SK-N-SH treated with all-trans-retinoic acid at 6 μM for 48 hours (cell line): Measurements from ENCODE around the gene GLP1R.

Experiments used
- ATAC-seq: fragments of 200-7000 bp; cut with Tn5 transposase; 3 replicates; pipeline ENCODE4 v1.9.1; 2020; ENCODE audit warnings: mild to moderate bottlenecking, moderate library complexity
- ARNTL ChIP-seq: fragments of 450-650 bp; formaldehyde crosslinking; IDR thresholded peaks from 2 replicates; pipeline ENCODE4 v1.5.0; 2020; ENCODE audit warnings: low read depth, mild to moderate bottlenecking, moderate library complexity, borderline replicate concordance
- BACH2 ChIP-seq: fragments of 250-450 bp; sonication (Bioruptor Pico); IDR thresholded peaks from 2 replicates; pipeline ENCODE4 v1.9.0; 2021; ENCODE audit warnings: mild to moderate bottlenecking, borderline replicate concordance
- CSDC2 ChIP-seq: fragments of 250-450 bp; sonication (Bioruptor Pico); IDR thresholded peaks from 2 replicates; pipeline ENCODE4 v1.5.0; 2020; ENCODE audit warnings: mild to moderate bottlenecking, moderate library complexity
- ESRRG ChIP-seq: fragments of 250-450 bp; sonication (Bioruptor Pico); IDR thresholded peaks from 2 replicates; pipeline ENCODE4 v1.6.1; 2021; ENCODE audit warnings: mild to moderate bottlenecking
- GLIS3 ChIP-seq: fragments of 250-450 bp; sonication (Bioruptor Pico); IDR thresholded peaks from 2 replicates; pipeline ENCODE4 v1.5.0; 2020; ENCODE audit warnings: mild to moderate bottlenecking, moderate library complexity
- ISL1 ChIP-seq: fragments of 250-450 bp; sonication (Bioruptor Pico); IDR thresholded peaks from 2 replicates; pipeline ENCODE4 v2.1.2; 2022; ENCODE audit warnings: mild to moderate bottlenecking, moderate library complexity
- OSR1 ChIP-seq: fragments of 250-450 bp; sonication (Bioruptor Pico); IDR thresholded peaks from 2 replicates; pipeline ENCODE4 v1.8.0; 2022; ENCODE audit warnings: moderate library complexity, mild to moderate bottlenecking, inconsistent platforms
- POU6F1 ChIP-seq: fragments of 250-450 bp; sonication (Bioruptor Pico); IDR thresholded peaks from 2 replicates; pipeline ENCODE4 v1.8.0; 2021; ENCODE audit warnings: low read depth, mild to moderate bottlenecking, moderate library complexity, borderline replicate concordance
- PPARA ChIP-seq: fragments of 250-450 bp; sonication (Bioruptor Pico); IDR thresholded peaks from 2 replicates; pipeline ENCODE4 v1.5.0; 2020; ENCODE audit warnings: mild to moderate bottlenecking, borderline replicate concordance
- SNAI2 ChIP-seq: fragments of 250-450 bp; sonication (Bioruptor Pico); IDR thresholded peaks from 2 replicates; pipeline ENCODE4 v1.5.0; 2020; ENCODE audit warnings: mild to moderate bottlenecking, moderate library complexity
- TCF4 ChIP-seq: fragments of 250-450 bp; sonication (Bioruptor Pico); IDR thresholded peaks from 2 replicates; pipeline ENCODE4 v1.8.0; 2021; ENCODE audit warnings: mild to moderate bottlenecking, moderate library complexity, borderline replicate concordance
- TOX ChIP-seq: fragments of 250-450 bp; sonication (Bioruptor Pico); IDR thresholded peaks from 2 replicates; pipeline ENCODE4 v1.8.0; 2021; ENCODE audit warnings: mild to moderate bottlenecking, moderate library complexity, borderline replicate concordance
- ZC3H10 ChIP-seq: fragments of 250-450 bp; sonication (Bioruptor Pico); IDR thresholded peaks from 2 replicates; pipeline ENCODE4 v1.5.1; 2021; ENCODE audit warnings: mild to moderate bottlenecking, moderate library complexity
- ZFP30 ChIP-seq: fragments of 450-650 bp; formaldehyde crosslinking; IDR thresholded peaks from 2 replicates; pipeline ENCODE4 v1.5.0; 2022; ENCODE audit warnings: mild to moderate bottlenecking, moderate library complexity
- ZNF565 ChIP-seq: fragments of 450-650 bp; formaldehyde crosslinking; conservative IDR thresholded peaks from 2 replicates; pipeline ENCODE4 v1.5.0; 2020; ENCODE audit warnings: low read depth, mild to moderate bottlenecking, moderate library complexity
- ZNF70 ChIP-seq: fragments of 450-650 bp; formaldehyde crosslinking; IDR thresholded peaks from 2 replicates; pipeline ENCODE4 v1.5.0; 2020; ENCODE audit warnings: mild to moderate bottlenecking, moderate library complexity
- ZNF8 ChIP-seq: fragments of 450-650 bp; formaldehyde crosslinking; IDR thresholded peaks from 2 replicates; pipeline ENCODE4 v1.5.0; 2020; ENCODE audit warnings: mild to moderate bottlenecking, moderate library complexity
- TF ChIP-seq, protein P1 (sequence below): fragments of 250-450 bp; sonication (Bioruptor Pico); IDR thresholded peaks from 2 replicates; pipeline ENCODE4 v1.5.1; 2021; ENCODE audit warnings: mild to moderate bottlenecking, moderate library complexity
- TF ChIP-seq, protein P2 (sequence below): fragments of 250-450 bp; sonication (Bioruptor Pico); IDR thresholded peaks from 2 replicates; pipeline ENCODE4 v1.8.0; 2020; ENCODE audit warnings: mild to moderate bottlenecking, moderate library complexity, borderline replicate concordance
- TF ChIP-seq, protein P3 (sequence below): fragments of 250-450 bp; sonication (Bioruptor Pico); IDR thresholded peaks from 2 replicates; pipeline ENCODE4 v1.5.0; 2020; ENCODE audit warnings: mild to moderate bottlenecking, moderate library complexity

The GLP1R gene

GRCh38 chr6:39021041-39021440, 27.5 kb upstream of the GLP1R start:
- TF ChIP-seq, protein P1, sequence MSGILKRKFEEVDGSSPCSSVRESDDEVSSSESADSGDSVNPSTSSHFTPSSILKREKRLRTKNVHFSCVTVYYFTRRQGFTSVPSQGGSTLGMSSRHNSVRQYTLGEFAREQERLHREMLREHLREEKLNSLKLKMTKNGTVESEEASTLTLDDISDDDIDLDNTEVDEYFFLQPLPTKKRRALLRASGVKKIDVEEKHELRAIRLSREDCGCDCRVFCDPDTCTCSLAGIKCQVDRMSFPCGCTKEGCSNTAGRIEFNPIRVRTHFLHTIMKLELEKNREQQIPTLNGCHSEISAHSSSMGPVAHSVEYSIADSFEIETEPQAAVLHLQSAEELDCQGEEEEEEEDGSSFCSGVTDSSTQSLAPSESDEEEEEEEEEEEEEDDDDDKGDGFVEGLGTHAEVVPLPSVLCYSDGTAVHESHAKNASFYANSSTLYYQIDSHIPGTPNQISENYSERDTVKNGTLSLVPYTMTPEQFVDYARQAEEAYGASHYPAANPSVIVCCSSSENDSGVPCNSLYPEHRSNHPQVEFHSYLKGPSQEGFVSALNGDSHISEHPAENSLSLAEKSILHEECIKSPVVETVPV, result no peak
- TF ChIP-seq CSDC2 (CRISPR knock-in tag), result no peak
- no peak for TF ChIP-seq ZNF565 (CRISPR knock-in tag)
- no peak for TF ChIP-seq OSR1 (CRISPR knock-in tag)
- no peak for TF ChIP-seq ZC3H10 (CRISPR knock-in tag)
- TF ChIP-seq BACH2 (CRISPR knock-in tag), result no peak
- no peak for TF ChIP-seq GLIS3 (CRISPR knock-in tag)
- TF ChIP-seq, protein P2, sequence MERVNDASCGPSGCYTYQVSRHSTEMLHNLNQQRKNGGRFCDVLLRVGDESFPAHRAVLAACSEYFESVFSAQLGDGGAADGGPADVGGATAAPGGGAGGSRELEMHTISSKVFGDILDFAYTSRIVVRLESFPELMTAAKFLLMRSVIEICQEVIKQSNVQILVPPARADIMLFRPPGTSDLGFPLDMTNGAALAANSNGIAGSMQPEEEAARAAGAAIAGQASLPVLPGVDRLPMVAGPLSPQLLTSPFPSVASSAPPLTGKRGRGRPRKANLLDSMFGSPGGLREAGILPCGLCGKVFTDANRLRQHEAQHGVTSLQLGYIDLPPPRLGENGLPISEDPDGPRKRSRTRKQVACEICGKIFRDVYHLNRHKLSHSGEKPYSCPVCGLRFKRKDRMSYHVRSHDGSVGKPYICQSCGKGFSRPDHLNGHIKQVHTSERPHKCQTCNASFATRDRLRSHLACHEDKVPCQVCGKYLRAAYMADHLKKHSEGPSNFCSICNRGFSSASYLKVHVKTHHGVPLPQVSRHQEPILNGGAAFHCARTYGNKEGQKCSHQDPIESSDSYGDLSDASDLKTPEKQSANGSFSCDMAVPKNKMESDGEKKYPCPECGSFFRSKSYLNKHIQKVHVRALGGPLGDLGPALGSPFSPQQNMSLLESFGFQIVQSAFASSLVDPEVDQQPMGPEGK (CRISPR knock-in tag), result no peak
- no peak for TF ChIP-seq TCF4 (CRISPR knock-in tag)
- TF ChIP-seq PPARA (CRISPR knock-in tag), result no peak
- no peak for TF ChIP-seq ZNF8 (CRISPR knock-in tag)
- TF ChIP-seq SNAI2 (CRISPR knock-in tag), result no peak
- TF ChIP-seq, protein P3, sequence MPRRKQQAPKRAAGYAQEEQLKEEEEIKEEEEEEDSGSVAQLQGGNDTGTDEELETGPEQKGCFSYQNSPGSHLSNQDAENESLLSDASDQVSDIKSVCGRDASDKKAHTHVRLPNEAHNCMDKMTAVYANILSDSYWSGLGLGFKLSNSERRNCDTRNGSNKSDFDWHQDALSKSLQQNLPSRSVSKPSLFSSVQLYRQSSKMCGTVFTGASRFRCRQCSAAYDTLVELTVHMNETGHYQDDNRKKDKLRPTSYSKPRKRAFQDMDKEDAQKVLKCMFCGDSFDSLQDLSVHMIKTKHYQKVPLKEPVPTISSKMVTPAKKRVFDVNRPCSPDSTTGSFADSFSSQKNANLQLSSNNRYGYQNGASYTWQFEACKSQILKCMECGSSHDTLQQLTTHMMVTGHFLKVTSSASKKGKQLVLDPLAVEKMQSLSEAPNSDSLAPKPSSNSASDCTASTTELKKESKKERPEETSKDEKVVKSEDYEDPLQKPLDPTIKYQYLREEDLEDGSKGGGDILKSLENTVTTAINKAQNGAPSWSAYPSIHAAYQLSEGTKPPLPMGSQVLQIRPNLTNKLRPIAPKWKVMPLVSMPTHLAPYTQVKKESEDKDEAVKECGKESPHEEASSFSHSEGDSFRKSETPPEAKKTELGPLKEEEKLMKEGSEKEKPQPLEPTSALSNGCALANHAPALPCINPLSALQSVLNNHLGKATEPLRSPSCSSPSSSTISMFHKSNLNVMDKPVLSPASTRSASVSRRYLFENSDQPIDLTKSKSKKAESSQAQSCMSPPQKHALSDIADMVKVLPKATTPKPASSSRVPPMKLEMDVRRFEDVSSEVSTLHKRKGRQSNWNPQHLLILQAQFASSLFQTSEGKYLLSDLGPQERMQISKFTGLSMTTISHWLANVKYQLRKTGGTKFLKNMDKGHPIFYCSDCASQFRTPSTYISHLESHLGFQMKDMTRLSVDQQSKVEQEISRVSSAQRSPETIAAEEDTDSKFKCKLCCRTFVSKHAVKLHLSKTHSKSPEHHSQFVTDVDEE, result no peak
- no peak for TF ChIP-seq ISL1 (CRISPR knock-in tag)
- TF ChIP-seq POU6F1, result no peak
- TF ChIP-seq ZNF70, result no peak
- no peak for TF ChIP-seq ZFP30 (CRISPR knock-in tag)
- TF ChIP-seq ARNTL (CRISPR knock-in tag), result no peak
- ATAC-seq, result no peak

- TF ChIP-seq BACH2 (CRISPR knock-in tag), result no peak
- no peak for TF ChIP-seq TCF4 (CRISPR knock-in tag)
- TF ChIP-seq, protein P3, result no peak
- no peak for TF ChIP-seq TOX (CRISPR knock-in tag)
- no peak for TF ChIP-seq ZNF8 (CRISPR knock-in tag)
- no peak for TF ChIP-seq OSR1 (CRISPR knock-in tag)
- no peak for TF ChIP-seq SNAI2 (CRISPR knock-in tag)
- no peak for TF ChIP-seq ARNTL (CRISPR knock-in tag)
- TF ChIP-seq CSDC2 (CRISPR knock-in tag), result no peak
- no peak for ATAC-seq
Measured at GRCh38 chr6:39021779-39022178, 26.8 kb upstream of the GLP1R start.

DNA sequence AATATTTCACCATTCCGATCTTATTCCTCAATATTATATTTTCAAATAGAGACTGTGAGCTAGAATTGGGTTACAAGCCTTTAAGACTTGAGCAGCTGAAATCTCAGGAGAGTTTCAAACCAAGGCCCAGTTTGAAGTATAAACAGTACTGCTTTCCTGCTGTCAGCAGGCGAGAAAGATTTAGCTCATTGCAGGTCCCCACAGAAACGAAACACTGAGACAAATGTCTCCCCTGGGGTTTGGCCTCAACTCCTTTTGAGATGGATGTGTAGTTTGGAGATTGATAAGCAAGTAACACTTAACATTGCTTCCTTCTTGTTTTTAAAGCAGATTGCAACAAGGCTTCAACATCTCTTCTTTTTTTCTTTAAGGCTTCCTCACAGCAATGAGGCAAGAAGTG, 22.4 kb upstream of the GLP1R start:
- no peak for ATAC-seq
- no peak for TF ChIP-seq ZNF565 (CRISPR knock-in tag)
- TF ChIP-seq, protein P1, result no peak
- TF ChIP-seq ESRRG, result no peak
- TF ChIP-seq ZFP30 (CRISPR knock-in tag), result no peak
- TF ChIP-seq TOX (CRISPR knock-in tag), result no peak
- no peak for TF ChIP-seq ZNF70
- TF ChIP-seq BACH2 (CRISPR knock-in tag), result no peak
